Stimulated activated CD4-positive, alpha-beta T cell treated with anti-CD3 and anti-CD28 coated beads, Interleukin-15, amount 100 ng/mL, for 48 hours (primary cell): ENCODE measurements around the gene STIP1.

Source experiments
- DNase-seq, 2 donors: peaks; one replicate each; pipeline ENCODE4 v3.0.0-alpha.2; 2020; ENCODE audit warnings: low read depth in 2 of 2

STIP1 gene

GRCh38 chr11:64198511-64198910 is 12.5 kb downstream of the STIP1 start:
- DNase-seq = no peak

- no peak for DNase-seq
Measured at GRCh38 chr11:64201543-64201942, 15.6 kb downstream of the STIP1 start.

GRCh38 chr11:64202992-64203391 is 17.0 kb downstream of the STIP1 start:
- no peak for DNase-seq

GRCh38 chr11:64203421-64204079 is 17.6 kb downstream of the STIP1 start:
- DNase-seq = no peak

- DNase-seq = no peak
Measured at GRCh38 chr11:64204080-64204440, 18.1 kb downstream of the STIP1 start.

GRCh38 chr11:64204464-64204989 is 18.6 kb downstream of the STIP1 start:
- peak in 1 of 2 donors; percentile 74 for DNase-seq

- DNase-seq = peak; percentile 68 to 75
Measured at GRCh38 chr11:64206457-64207255, 20.7 kb downstream of the STIP1 start, which contains the start of gene FERMT3. Gene FERMT3, plus strand, starts transcription at chr11:64206721. Its CDS starts 644 bp downstream, at chr11:64207365.

GRCh38 chr11:64207256-64208085 is 21.5 kb downstream of the STIP1 start:
- DNase-seq = peak; percentile 78 to 80

- no peak for DNase-seq
Measured at GRCh38 chr11:64208086-64208795, 22.3 kb downstream of the STIP1 start.

GRCh38 chr11:64208796-64209562 is 23.0 kb downstream of the STIP1 start:
- no peak for DNase-seq

- no peak for DNase-seq
Measured at GRCh38 chr11:64209563-64209843, 23.5 kb downstream of the STIP1 start.

- no peak for DNase-seq
Measured at GRCh38 chr11:64210301-64211020, 24.5 kb downstream of the STIP1 start.

- no peak for DNase-seq
Measured at GRCh38 chr11:64211181-64211872, 25.4 kb downstream of the STIP1 start.

- no peak for DNase-seq
Measured at GRCh38 chr11:64216879-64217278, 30.9 kb downstream of the STIP1 start.

GRCh38 chr11:64218628-64219353 is 32.8 kb downstream of the STIP1 start:
- no peak for DNase-seq

GRCh38 chr11:64219354-64219684 is 33.3 kb downstream of the STIP1 start:
- no peak for DNase-seq

GRCh38 chr11:64219755-64220154 is 33.8 kb downstream of the STIP1 start:
- no peak for DNase-seq

- no peak for DNase-seq
Measured at GRCh38 chr11:64220271-64220670, 34.3 kb downstream of the STIP1 start.

- no peak for DNase-seq
Measured at GRCh38 chr11:64220798-64221197, 34.8 kb downstream of the STIP1 start.
